GM12878 (cell line): Measurements from ENCODE around the gene CD300E. TPM values are rescaled to one million over a fixed set of nuclear protein-coding genes. Genes with fewer than 3 reads are reported as not detected.

ENCODE experiments used
- ATAC-seq: fragments of 200-7000 bp; cut with Tn5 transposase; 3 replicates; pipeline ENCODE4 v1.9.1; 2020; ENCODE audit warnings: mild to moderate bottlenecking, moderate library complexity
- BruUV-seq: library from RNA; stranded (reverse); fragments of 400-500 nt; replicated peaks from 2 replicates; lab custom pipeline; 2021; lab: Mats Ljungman, UMichigan
- CTCF ChIA-PET: fragments of 300-600 bp; sonication (Branson Sonifier 250); formaldehyde crosslinking; extraction: SDS; loops from one replicate; lab custom pipeline; 2021; ENCODE audit warnings: inconsistent platforms; lab: Yijun Ruan, JAX
- POLR2A ChIA-PET: fragments of 350-600 bp; formaldehyde crosslinking; extraction: SDS; loops from one replicate; lab custom pipeline; 2021; ENCODE audit warnings: inconsistent platforms; lab: Charles Lee
- RAD21 ChIA-PET: fragments of 300-600 bp; sonication (Branson Sonifier 250); formaldehyde crosslinking; loops from one replicate; lab custom pipeline; 2023; ENCODE audit warnings: antibody characterized with exemption; ENCODE audit not compliant: unreplicated experiment; lab: Charles Lee
- SMC1A ChIA-PET: fragments of 300-600 bp; sonication (Branson Sonifier 250); formaldehyde crosslinking; loops from one replicate; lab custom pipeline; 2023; ENCODE audit not compliant: unreplicated experiment, uncharacterized antibody; lab: Charles Lee
- DNase-seq: peaks from one replicate; pipeline ENCODE4 v3.0.0-alpha.2; 2011; ENCODE audit warnings: low read depth, low spot score
- FAIRE-seq: peaks from 3 replicates; lab custom pipeline; 2011; peaks lifted over from hg19 to GRCh38; lab: Jason Lieb, UNC
- H2AFZ ChIP-seq: 2 replicates; pipeline ENCODE4 v1.6.0; 2011; ENCODE audit warnings: low read depth, low read length, control low read depth; ENCODE audit not compliant: control insufficient read depth
- H3K27ac ChIP-seq: 2 replicates; pipeline ENCODE4 v1.5.1; 2011; ENCODE audit warnings: control low read depth; ENCODE audit not compliant: control insufficient read depth, insufficient read depth
- H3K27me3 ChIP-seq, 2 experiments: replicated peaks in 1 of 2; 2 replicates each; pipeline versions ENCODE4 v1.6.0 to v1.6.1; 2011; ENCODE audit warnings: low read length in 1 of 2; ENCODE audit not compliant: control insufficient read depth in 2 of 2, insufficient read depth in 2 of 2
- H3K36me3 ChIP-seq, 2 experiments: 2 replicates each; pipeline ENCODE4 v1.5.1; 2011; ENCODE audit warnings: low read length in 1 of 2; ENCODE audit not compliant: control insufficient read depth in 2 of 2, insufficient read depth in 2 of 2
- H3K4me1 ChIP-seq: 2 replicates; pipeline ENCODE4 v1.6.1; 2011; ENCODE audit warnings: mild to moderate bottlenecking, low read length, moderate library complexity, mixed read lengths; ENCODE audit not compliant: control insufficient read depth, insufficient read depth
- H3K4me2 ChIP-seq: 2 replicates; pipeline ENCODE4 v1.6.0; 2011; ENCODE audit warnings: control low read depth; ENCODE audit not compliant: control insufficient read depth, insufficient read depth
- H3K4me3 ChIP-seq: fragments of 200-600 bp; sonication (generic); 2 replicates; pipeline ENCODE4 v1.5.1; 2016
- H3K79me2 ChIP-seq: 2 replicates; pipeline ENCODE4 v1.6.0; 2011; ENCODE audit warnings: low read length; ENCODE audit not compliant: control insufficient read depth, insufficient read depth
- H3K9ac ChIP-seq: 2 replicates; pipeline ENCODE4 v1.8.0; 2011; ENCODE audit warnings: low read length, control low read depth, mixed read lengths; ENCODE audit not compliant: control insufficient read depth, insufficient read depth
- H3K9me3 ChIP-seq: replicated peaks from 3 replicates; pipeline ENCODE4 v1.5.1; 2011; ENCODE audit warnings: mild to moderate bottlenecking, low read length; ENCODE audit not compliant: control insufficient read depth, insufficient read depth
- H4K20me1 ChIP-seq: 2 replicates; pipeline ENCODE4 v1.6.0; 2011; ENCODE audit not compliant: control insufficient read depth, insufficient read depth
- CHD2 ChIP-seq: IDR thresholded peaks from 2 replicates; pipeline ENCODE4 v1.6.1; 2011; ENCODE audit warnings: low read depth, low read length, improper control_type of control experiment, borderline replicate concordance
- EP300 ChIP-seq, 2 experiments: fragments of 150-350 bp in 1 of 2; IDR thresholded peaks; 2 replicates each; pipeline ENCODE4 v1.6.1; 2011 to 2012; ENCODE audit warnings: low read depth in 2 of 2, low read length in 2 of 2, borderline replicate concordance in 1 of 2, improper control_type of control experiment in 1 of 2, inconsistent platforms in 1 of 2; ENCODE audit not compliant: control insufficient read depth in 1 of 2
- MYC ChIP-seq: IDR thresholded peaks from 2 replicates; pipeline ENCODE4 v1.6.1; 2011; ENCODE audit warnings: mild to moderate bottlenecking, low read length, moderate library complexity, inconsistent platforms; ENCODE audit not compliant: insufficient read depth, insufficient replicate concordance, insufficient read length, severe bottlenecking
- RAD51 ChIP-seq: fragments of 450-650 bp; IDR thresholded peaks from 2 replicates; pipeline ENCODE4 v1.6.1; 2016; ENCODE audit warnings: moderate library complexity, mild to moderate bottlenecking, inconsistent platforms
- RELA ChIP-seq: fragments of 450-650 bp; IDR thresholded peaks from 2 replicates; pipeline ENCODE4 v1.8.0; 2014; ENCODE audit warnings: borderline replicate concordance; ENCODE audit not compliant: partially characterized antibody
- RFX5 ChIP-seq: IDR thresholded peaks from 2 replicates; pipeline ENCODE4 v1.6.1; 2011; ENCODE audit warnings: low read depth, low read length, improper control_type of control experiment
- SIN3A ChIP-seq: IDR thresholded peaks from 2 replicates; pipeline ENCODE4 v1.6.1; 2012; ENCODE audit warnings: low read depth, low read length, improper control_type of control experiment
- ZBTB40 ChIP-seq: fragments of 450-650 bp; IDR thresholded peaks from 2 replicates; pipeline ENCODE4 v1.6.1; 2016; ENCODE audit warnings: mild to moderate bottlenecking, moderate library complexity, borderline replicate concordance
- whole genome bisulfite sequencing: methylation state at CpG from one replicate; pipeline ENCODE4 v1.1.6; 2016; ENCODE audit warnings: low lambda C conversion rate; ENCODE audit not compliant: insufficient replicate concordance, insufficient coverage; ENCODE audit errors: missing lambda C conversion rate; 5-methylcytosine and 5-hydroxymethylcytosine counted together
- in situ Hi-C: fragments of 300-500 bp; cut with MboI; formaldehyde crosslinking; loops from 9 replicates; pipeline ENCODE4 v1.14.3; 2018; ENCODE audit warnings: mixed read lengths
- intact Hi-C: fragments of 100-400 bp; cut with micrococcal nuclease; formaldehyde crosslinking; loops from one replicate; pipeline ENCODE4 v1.14.2; 2022; ENCODE audit not compliant: unreplicated experiment
- polyA plus RNA-seq, 11 experiments: library from polyadenylated mRNA; depleted of rRNA in 4 of 11; unstranded in 6 of 11; stranded (reverse) in 5 of 11; fragments of >200 nt; fragmentation: Nextera tagmentation in 4 of 11; fragmentation: Illumina TruSeq in 1 of 11; extraction: Ambion mirVana in 4 of 11; extraction: Trizol in 1 of 11; gene quantifications; 1 replicate in 1 of 11; 2 replicates in 10 of 11; pipeline versions ENCODE4 v1.2.1 to v1.2.3, GENCODE V29; 2011 to 2016; ENCODE audit warnings: inconsistent platforms in 2 of 11, missing spikeins in 2 of 11, low read depth in 1 of 11
- total RNA-seq, 4 experiments: library from RNA; depleted of rRNA in 3 of 4; stranded (reverse); fragments of >200 nt in 3 of 4; fragmentation: Illumina TruSeq in 1 of 4; extraction: Trizol in 1 of 4; gene quantifications; 2 replicates each; pipeline versions ENCODE4 v1.2.1 to v1.2.3, GENCODE V29; 2013 to 2021
- TF ChIP-seq, protein P1 (sequence below): fragments of 450-650 bp; IDR thresholded peaks from 2 replicates; pipeline ENCODE4 v1.6.1; 2017; ENCODE audit warnings: mild to moderate bottlenecking

Gene CD300E
- total and polyA plus RNA-seq, 10 of the 15 experiments (the other 5 are each of a cell fraction or from before 2014, with no cell fraction given), result not detected

GRCh38 chr17:74604761-74605160 lies 18.8 kb downstream of the CD300E start (continued):
- TF ChIP-seq CHD2, result no peak
- TF ChIP-seq RAD51, result no peak
- no peak for TF ChIP-seq RELA
- no peak for TF ChIP-seq RFX5

DNA sequence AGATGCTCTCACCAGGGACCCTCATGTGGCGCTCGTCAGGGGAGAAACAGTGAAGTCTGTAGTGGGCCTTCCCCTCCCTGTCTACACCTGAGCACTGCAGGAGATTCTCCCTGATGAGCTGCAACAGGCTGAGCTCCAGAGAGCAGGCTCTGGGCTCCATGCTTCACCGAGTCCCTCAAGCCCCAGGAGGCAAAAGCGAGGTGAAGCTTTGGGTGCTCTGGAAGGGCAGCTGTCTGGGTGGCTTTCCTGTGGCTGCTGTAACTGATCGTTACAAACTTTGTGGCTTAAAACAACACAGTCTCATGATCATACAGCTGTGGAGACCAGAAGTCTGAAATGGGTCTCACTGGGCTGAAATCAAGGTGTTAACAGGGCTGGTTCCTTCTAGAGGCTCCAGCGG lies 19.3 kb downstream of the CD300E start:
- Histone ChIP-seq H3K36me3 (no peaks in the 10 kb centered on the region), H3K9ac (no peak overlapping the region), H3K4me1 (no peaks in the 10 kb centered on the region; the same call in 1 of the 2 replicates), H3K4me3 (no peak overlapping the region), H3K4me2 (no peak overlapping the region), H3K27ac (no peak overlapping the region), H4K20me1 (no peaks in the 10 kb centered on the region; the same call in 1 of the 2 replicates), H2AFZ (no peak overlapping the region)
- in situ Hi-C loops (no loop called here), intact Hi-C loops (loop anchor here (5.0 kb wide), 1 partner anchor 302 kb away; no protein-coding TSS in a partner anchor)
- SMC1A ChIA-PET, result interaction anchor here (0.6 to 2.0 kb wide), 8 partner anchors 10 to 225 kb away, joined by 3 to 7 read pairs (median 5); no protein-coding TSS in a partner anchor
- BruUV-seq, result no TSS peak
- ATAC-seq, result no peak
- FAIRE-seq, result no peak
- TF ChIP-seq EP300 (IDR thresholded peaks at IDR 0.05; ENCODE audit: borderline replicate concordance in 1 of 2, control insufficient read depth in 1 of 2, low read depth in 2 of 2, low read length in 2 of 2) (no peak), MYC (no peak), ZBTB40 (no peak), SIN3A (no peak)
- TF ChIP-seq, protein P1, sequence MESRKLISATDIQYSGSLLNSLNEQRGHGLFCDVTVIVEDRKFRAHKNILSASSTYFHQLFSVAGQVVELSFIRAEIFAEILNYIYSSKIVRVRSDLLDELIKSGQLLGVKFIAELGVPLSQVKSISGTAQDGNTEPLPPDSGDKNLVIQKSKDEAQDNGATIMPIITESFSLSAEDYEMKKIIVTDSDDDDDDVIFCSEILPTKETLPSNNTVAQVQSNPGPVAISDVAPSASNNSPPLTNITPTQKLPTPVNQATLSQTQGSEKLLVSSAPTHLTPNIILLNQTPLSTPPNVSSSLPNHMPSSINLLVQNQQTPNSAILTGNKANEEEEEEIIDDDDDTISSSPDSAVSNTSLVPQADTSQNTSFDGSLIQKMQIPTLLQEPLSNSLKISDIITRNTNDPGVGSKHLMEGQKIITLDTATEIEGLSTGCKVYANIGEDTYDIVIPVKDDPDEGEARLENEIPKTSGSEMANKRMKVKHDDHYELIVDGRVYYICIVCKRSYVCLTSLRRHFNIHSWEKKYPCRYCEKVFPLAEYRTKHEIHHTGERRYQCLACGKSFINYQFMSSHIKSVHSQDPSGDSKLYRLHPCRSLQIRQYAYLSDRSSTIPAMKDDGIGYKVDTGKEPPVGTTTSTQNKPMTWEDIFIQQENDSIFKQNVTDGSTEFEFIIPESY, result no peak
- TF ChIP-seq, all 136 proteins: peak for 0
- no peaks in the 10 kb centered on the region for H3K9me3 ChIP-seq
- WGBS, result 2% methylated on average over 6 of the region's 6 CpGs
- ChIA-PET RAD21 (interaction anchor here (0.5 to 2.4 kb wide), 10 partner anchors 8 to 236 kb away, joined by 3 to 10 read pairs (median 5); partner anchors contain the start of genes CD300LD and RAB37), CTCF (interaction anchor here (0.6 to 3.3 kb wide), 11 partner anchors 20 to 238 kb away, joined by 3 to 15 read pairs (median 8); partner anchors contain the start of genes CD300E and RAB37), POLR2A (interaction anchor here (1.3 to 1.8 kb wide), 2 partner anchors 36 to 40 kb away, joined by 3 read pairs; no protein-coding TSS in a partner anchor)
- H3K79me2 ChIP-seq, result no peaks in the 10 kb centered on the region
- H3K27me3 ChIP-seq, result peaks cover 2 to 4% of the 10 kb centered on the region in 2 experiments; a peak in 3 of 4 replicates
- DNase-seq, result no peak
